MV-4-11 (cell line): Measurements from ENCODE around the gene FLYWCH1.
"Not testable (repeated sequence)": the region's sequence is repeated elsewhere in the genome, so short reads cannot be mapped to it uniquely, and the experiment has no call there.

Experiments
- DNase-seq: peaks from one replicate; lab custom pipeline; 2025; lab: John Stamatoyannopoulos, UW

FLYWCH1 gene

DNA sequence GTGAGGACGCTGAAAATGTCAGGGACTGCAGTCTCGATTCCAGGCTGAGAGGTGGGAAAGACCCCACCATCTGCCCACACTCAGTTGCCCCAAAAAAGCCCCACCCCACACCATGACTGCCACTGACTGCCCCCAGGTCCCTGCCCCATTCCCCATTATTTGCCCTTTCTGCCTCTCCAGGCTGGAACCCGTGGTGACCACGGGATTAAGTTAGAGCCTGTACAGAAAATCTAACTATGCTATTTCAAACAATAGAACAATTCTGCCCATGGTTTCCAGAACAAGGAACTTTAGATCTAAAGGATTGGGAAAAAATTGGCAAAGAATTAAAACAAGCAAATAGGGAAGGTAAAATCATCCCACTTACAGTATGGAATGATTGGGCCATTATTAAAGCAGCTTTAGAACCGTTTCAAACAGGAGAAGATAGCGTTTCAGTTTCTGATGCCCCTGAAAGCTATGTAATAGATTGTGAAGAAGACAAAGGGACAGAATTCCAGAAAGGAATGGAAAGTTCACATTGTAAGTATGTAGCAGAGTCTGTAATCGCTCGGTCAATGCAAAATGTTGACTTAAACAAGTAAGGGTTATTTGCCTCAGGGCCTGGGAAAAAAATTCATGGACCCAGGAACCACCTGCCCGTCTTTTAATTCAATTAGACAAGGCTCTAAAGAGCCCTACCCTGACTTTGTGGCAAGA is 14.4 kb downstream of the FLYWCH1 start:
- DNase-seq, result no peak

DNA sequence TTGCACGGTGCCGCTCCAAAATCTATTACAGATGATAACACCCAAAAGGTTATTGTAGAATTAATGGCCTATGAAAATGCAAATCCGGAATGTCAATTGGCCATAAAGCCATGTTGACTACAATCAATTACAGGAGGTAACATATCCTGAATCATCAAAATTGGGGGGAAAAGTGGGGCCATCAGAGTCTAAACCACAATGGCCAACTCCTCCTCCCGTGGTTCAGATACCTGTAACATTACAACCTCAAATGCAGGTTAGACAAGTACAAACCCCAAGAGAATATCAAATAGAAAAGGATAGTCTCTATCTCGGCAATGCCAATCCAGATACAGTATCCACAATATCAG is 14.9 kb downstream of the FLYWCH1 start:
- no peak for DNase-seq

GRCh38 chr16:2927010-2927646 is 15.4 kb downstream of the FLYWCH1 start:
- peak; percentile 76 for DNase-seq

- DNase-seq, result not testable (repeated sequence)
These were observed 16.4 kb downstream of the FLYWCH1 start for GRCh38 chr16:2928151-2928550.

- no peak for DNase-seq
These were observed 17.1 kb downstream of the FLYWCH1 start for GRCh38 chr16:2928796-2929195.

GRCh38 chr16:2929693-2930092 is 18.0 kb downstream of the FLYWCH1 start:
- no peak for DNase-seq

DNA sequence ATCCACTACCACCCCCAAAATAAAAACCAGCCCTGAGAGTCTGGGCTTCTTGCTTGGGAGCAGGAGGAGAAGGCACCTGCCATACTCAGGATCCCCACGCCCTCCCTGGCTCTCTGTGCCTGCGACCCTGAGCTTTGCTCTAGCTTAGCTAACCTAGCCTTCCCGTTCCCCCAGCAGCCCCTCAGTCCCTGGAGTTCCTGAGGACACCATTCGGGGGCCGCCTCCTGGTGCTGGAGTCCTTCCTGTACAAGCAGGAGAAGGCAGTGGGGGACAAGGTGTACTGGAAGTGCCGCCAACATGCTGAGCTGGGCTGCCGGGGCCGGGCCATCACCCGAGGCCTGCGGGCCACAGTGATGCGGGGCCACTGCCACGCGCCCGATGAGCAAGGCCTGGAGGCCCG is 18.5 kb downstream of the FLYWCH1 start:
- DNase-seq, result no peak

- DNase-seq, result not testable (repeated sequence)
These were observed 19.6 kb downstream of the FLYWCH1 start for GRCh38 chr16:2931231-2931914.

DNA sequence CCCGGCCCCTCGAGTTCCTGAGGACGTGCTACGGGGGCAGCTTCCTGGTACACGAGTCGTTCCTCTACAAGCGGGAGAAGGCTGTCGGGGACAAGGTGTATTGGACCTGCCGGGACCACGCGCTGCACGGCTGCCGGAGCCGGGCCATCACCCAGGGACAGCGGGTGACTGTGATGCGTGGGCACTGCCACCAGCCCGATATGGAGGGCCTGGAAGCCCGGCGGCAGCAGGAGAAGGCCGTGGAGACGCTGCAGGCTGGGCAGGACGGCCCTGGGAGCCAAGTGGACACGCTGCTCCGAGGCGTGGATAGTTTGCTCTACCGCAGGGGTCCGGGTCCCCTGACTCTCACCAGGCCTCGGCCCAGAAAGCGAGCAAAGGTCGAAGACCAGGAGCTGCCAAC is 21.4 kb downstream of the FLYWCH1 start:
- DNase-seq, result no peak

DNA sequence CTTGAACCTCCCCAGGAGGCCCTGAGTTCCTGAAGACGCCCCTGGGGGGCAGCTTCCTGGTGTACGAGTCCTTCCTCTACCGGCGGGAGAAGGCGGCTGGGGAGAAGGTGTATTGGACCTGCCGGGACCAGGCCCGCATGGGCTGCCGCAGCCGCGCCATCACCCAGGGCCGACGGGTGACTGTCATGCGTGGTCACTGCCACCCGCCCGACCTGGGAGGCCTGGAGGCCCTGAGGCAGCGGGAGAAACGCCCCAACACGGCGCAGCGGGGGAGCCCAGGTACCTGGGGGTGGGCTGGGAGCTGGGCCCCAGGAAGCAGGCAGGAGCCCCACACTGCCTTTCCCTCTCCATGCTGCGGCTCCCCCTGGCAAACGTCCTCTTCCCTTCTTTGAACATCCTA is 22.0 kb downstream of the FLYWCH1 start:
- no peak for DNase-seq

- no peak for DNase-seq
These were observed 22.7 kb downstream of the FLYWCH1 start for GRCh38 chr16:2934450-2934849.

GRCh38 chr16:2936436-2937011 is 24.8 kb downstream of the FLYWCH1 start:
- no peak for DNase-seq

- DNase-seq, result no peak
These were observed 25.4 kb downstream of the FLYWCH1 start for GRCh38 chr16:2937170-2937569.

GRCh38 chr16:2938206-2938605 is 26.5 kb downstream of the FLYWCH1 start:
- no peak for DNase-seq

DNA sequence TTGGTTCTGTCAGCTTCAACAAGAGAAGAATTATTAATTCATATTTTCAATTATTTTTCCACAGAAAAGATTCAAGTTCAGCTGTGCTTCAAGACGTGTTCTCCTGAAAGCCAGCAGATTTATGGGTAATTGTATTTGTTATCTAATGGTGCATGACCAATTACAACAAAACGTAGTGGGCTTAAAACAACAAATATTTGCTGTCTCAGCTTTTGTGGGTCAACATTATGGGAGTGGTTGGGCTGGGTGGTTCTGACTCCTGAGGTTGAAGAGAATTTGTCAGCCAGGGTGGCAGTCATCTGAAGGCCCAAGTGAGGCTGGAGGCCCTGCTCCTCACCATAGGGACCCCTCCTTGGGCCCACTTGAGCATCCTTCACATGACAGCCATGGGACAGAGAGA is 28.2 kb downstream of the FLYWCH1 start:
- no peak for DNase-seq

DNA sequence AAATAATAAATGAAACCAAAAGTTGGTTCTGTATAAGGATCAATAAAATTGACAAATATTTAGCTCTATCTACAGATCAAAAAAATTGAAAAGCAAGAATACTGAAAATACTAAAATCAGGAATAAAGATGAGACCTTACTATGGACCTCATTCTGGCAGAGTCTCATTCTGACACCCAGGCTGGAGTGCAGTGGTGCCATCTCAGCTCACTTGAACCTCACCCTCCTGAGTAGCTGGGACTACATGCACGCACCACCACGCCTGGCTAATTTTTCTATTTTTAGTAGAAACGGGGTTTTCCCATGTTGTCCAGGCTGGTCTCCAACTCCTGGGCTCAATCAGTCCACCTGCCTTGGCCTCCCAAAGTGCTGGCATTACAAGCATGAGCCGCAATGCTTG is 30.3 kb downstream of the FLYWCH1 start:
- DNase-seq, result no peak

GRCh38 chr16:2943716-2944115 is 32.0 kb downstream of the FLYWCH1 start:
- DNase-seq, result not testable (repeated sequence)

GRCh38 chr16:2946649-2947048 is 34.9 kb downstream of the FLYWCH1 start:
- no peak for DNase-seq

DNA sequence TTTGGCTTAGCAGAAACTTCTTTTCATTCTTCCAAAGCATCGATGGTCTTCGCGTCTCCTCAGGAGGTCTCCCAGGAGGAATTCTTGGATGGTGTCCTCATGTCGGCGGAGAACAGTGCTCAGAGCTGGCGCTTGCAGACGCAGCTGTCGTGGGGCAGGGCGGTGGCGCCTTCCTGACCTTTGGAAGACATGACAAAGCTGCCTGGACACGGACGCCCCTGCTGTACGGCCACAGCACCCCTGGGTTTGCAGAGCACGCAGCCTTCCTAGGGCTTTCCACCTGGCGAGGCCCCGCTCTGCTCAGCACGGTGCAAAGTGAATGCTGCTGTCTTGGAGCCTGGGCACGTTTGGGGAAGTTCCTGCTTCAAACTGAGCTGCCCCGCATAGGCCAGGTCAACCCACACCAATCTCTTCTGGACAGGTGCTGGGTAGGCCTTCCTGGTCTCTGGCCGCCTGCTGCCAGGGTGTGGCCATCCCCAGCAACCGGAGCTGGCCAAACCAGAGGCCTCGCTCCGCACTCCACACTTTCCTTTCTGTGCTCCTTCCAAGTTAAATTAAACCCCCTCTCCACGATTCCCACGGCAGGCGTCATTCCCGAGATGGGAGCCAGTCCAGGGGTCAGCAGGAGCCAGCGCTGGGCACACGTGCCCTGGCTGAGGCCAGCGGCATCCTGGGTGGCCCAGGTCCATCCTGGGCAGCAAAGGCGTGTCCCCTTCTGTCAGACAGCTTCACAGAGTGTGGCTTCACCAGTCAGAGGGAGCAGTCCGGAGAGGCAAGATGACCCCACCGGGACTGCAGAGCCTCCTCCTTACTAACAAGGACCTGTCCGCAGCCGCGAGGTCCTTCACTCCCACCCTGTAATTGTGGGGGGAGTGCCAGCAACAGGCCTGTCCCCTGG is 37.3 kb downstream of the FLYWCH1 start:
- DNase-seq, result no peak

GRCh38 chr16:2949705-2950352 is 38.1 kb downstream of the FLYWCH1 start:
- DNase-seq, result no peak

DNA sequence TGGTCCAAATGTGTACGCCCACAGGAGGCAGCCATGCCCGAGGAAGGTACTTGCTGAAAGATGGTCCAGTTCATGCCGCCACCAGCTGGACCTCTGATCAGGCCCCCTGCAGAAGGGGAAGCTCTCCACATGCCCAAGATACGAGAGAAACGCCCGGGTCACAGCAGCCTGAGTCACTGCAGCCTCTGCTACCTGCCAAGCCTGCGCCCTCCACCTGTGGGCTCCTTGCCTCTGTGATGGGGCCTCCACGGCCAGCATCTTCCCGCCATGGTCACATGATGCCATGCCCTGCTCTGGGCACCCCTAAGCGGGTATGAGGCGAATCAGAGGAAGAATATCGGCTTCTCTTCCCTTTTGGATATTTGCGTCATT is 38.6 kb downstream of the FLYWCH1 start:
- DNase-seq, result no peak

DNA sequence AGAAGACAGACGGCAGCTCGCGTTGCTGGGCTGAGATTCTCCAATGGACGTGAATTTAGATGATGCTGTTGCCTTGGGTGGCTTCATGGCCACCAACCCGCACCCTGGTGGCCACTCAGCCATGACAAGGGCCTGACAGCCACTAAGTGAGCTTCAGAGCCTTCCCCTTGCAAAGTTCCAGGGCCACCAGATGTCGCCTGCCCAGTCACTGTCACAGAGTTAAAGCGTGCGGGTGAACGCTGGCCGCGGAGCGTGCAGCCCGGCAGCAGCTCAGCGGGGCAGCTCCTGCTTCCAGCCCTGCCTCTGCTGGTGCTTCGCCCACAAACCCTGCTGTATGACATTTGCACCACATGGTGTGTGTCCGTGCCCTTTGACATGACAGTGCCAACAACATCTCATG is 39.0 kb downstream of the FLYWCH1 start:
- DNase-seq, result no peak
